ENCODE data around the gene HAGHL. TPM values are rescaled to one million over a fixed set of nuclear protein-coding genes. Genes with fewer than 3 reads are reported as not detected.
A peak's percentile ranks its signal among the peaks of the same experiment; 100 is the strongest.

Gene HAGHL
- polyA plus RNA-seq, 1 experiment = 7.0 TPM

- no peak for DNase-seq (ENCODE audit: low read depth)
- no peaks in the 10 kb centered on the region for H3K27me3 ChIP-seq (ENCODE audit: control insufficient read depth, insufficient read depth, low read length)
- ChIA-PET CTCF (interaction anchor here (0.6 kb wide), 1 partner anchor 634 kb away, joined by 3 read pairs; no protein-coding TSS in a partner anchor), POLR2A (no interaction called here)
- H3K4me3 ChIP-seq (ENCODE audit: low read depth, low read length) = no peak overlapping the region
- H3K36me3 ChIP-seq (ENCODE audit: control insufficient read depth, insufficient read depth, low read length) = no peaks in the 10 kb centered on the region
- no peak for TF ChIP-seq CTCF (IDR thresholded peaks at IDR 0.05; ENCODE audit: insufficient read depth, low read depth, low read length)
Observed at GRCh38 chr16:746637-747036, 19.7 kb downstream of the HAGHL start.

DNA sequence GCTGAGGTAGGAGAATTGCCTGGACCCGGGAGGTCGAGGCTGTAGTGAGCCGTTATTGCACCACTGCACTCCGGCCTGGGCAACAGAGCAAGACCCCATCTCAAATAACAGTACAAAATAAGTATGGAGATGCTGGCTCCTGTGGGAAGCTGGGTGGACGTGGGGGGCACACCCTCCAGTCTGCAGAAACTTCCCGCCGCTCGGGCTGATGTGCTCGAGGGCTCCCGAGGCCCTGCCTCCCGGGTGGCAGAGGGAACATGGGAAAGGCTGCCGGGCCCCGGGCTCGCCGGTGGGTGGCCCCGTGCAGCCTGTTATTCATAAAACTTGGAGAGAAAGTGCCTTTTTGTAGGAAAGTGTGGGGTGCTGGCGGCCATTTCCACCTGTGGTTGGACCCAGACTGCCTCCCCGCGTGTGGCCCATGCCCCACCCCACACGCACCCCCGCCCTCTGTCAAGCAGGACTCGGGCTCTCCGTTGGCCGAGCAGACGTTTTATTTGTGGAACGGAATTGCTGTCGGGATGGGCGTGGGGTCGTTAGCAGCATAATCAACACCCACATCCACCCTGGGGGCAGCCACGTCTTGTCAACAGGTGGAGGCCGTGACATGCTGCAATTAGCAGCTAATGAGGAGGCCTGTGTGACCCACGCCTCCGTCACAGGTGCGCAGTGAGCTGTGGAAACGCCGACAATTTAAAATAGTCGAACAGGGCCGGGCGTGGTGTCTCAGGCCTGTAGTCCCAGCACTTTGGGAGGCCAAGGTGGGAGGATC, 21.3 kb downstream of the HAGHL start:
- POLR2A ChIA-PET = no interaction called here
- DNase-seq (ENCODE audit: low read depth) = no peak
- CTCF ChIA-PET = interaction anchor here (0.8 to 1.7 kb wide), 3 partner anchors 13 to 38 kb away, joined by 3 to 5 read pairs (median 4); partner anchors contain the start of gene MSLN
- Histone ChIP-seq H3K4me3 (ENCODE audit: low read depth, low read length) (no peak overlapping the region), H3K36me3 (ENCODE audit: control insufficient read depth, insufficient read depth, low read length) (no peaks in the 10 kb centered on the region), H3K27me3 (ENCODE audit: control insufficient read depth, insufficient read depth, low read length) (no peaks in the 10 kb centered on the region)
- no peak for TF ChIP-seq CTCF (IDR thresholded peaks at IDR 0.05; ENCODE audit: insufficient read depth, low read depth, low read length)

GRCh38 chr16:749010-749409, 22.1 kb downstream of the HAGHL start:
- H3K36me3 ChIP-seq (ENCODE audit: control insufficient read depth, insufficient read depth, low read length) = no peaks in the 10 kb centered on the region
- 0 out of 2 replicates have a peak, but pooled peaks cover 3% of the 10 kb centered on the region for H3K27me3 ChIP-seq (ENCODE audit: control insufficient read depth, insufficient read depth, low read length)
- H3K4me3 ChIP-seq (ENCODE audit: low read depth, low read length) = no peak overlapping the region
- DNase-seq (ENCODE audit: low read depth) = peak; percentile 73
- no peak for TF ChIP-seq CTCF (IDR thresholded peaks at IDR 0.05; ENCODE audit: insufficient read depth, low read depth, low read length)
- POLR2A ChIA-PET = interaction anchor here (0.7 kb wide), 1 partner anchor 13 kb away, joined by 3 read pairs; no protein-coding TSS in a partner anchor
- CTCF ChIA-PET = interaction anchor here (0.8 to 2.7 kb wide), 5 partner anchors 8 to 37 kb away, joined by 3 to 12 read pairs (median 4); partner anchors contain the start of genes CIAO3 and MSLN

DNA sequence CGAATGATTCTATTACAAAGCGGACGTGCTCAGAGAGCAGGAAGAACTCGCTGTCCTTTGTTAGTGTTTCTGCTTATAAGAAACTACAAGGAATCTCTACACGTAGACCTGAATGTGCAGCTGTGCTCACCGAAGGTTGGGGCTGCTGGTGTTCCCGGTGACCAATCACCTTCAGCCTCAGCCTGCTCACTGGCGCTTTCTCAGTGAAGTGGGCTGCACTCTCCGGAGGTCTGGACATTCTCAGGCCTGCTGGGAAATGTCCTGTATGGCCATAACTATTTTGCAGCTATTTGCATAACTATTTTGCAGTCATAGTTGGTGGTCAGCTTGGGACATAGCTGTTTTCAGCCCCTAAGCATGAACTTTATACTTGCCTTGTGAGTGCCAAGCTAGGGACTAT, 23.6 kb downstream of the HAGHL start:
- H3K4me3 ChIP-seq (ENCODE audit: low read depth, low read length) = no peak overlapping the region

More for the DNA sequence above, 23.6 kb downstream of the HAGHL start:
- POLR2A ChIA-PET = no interaction called here
- TF ChIP-seq CTCF (IDR thresholded peaks at IDR 0.05; ENCODE audit: insufficient read depth, low read depth, low read length) = no peak
- Histone ChIP-seq H3K36me3 (ENCODE audit: control insufficient read depth, insufficient read depth, low read length) (no peaks in the 10 kb centered on the region), H3K27me3 (ENCODE audit: control insufficient read depth, insufficient read depth, low read length) (0 out of 2 replicates have a peak, but pooled peaks cover 3% of the 10 kb centered on the region)
- DNase-seq (ENCODE audit: low read depth) = no peak
- CTCF ChIA-PET = interaction anchor here (0.5 to 2.7 kb wide), 4 partner anchors 10 to 40 kb away, joined by 3 to 12 read pairs (median 7); partner anchors contain the start of gene CIAO3

All from BJ (cell line).